ENCODE measurements around the gene ZBTB48.
A peak's percentile ranks its signal among the peaks of the same experiment; 100 is the strongest.

ZBTB48 gene

GRCh38 chr1:6614019-6614928, 34.5 kb downstream of the ZBTB48 start:
- peak; percentile 27 for DNase-seq

- DNase-seq, result peak; percentile 13
Observed at GRCh38 chr1:6614929-6615785, 35.4 kb downstream of the ZBTB48 start.

- no peak for DNase-seq
Observed at GRCh38 chr1:6619045-6619444, 39.3 kb downstream of the ZBTB48 start.

- no peak for DNase-seq
Observed at GRCh38 chr1:6621429-6622391, 41.9 kb downstream of the ZBTB48 start.

- no peak for DNase-seq
Observed at GRCh38 chr1:6622396-6623152, 42.8 kb downstream of the ZBTB48 start.

GRCh38 chr1:6623269-6623965, 43.6 kb downstream of the ZBTB48 start:
- DNase-seq, result no peak

GRCh38 chr1:6624710-6625583, 45.2 kb downstream of the ZBTB48 start, which contains the start of gene THAP3:
Gene THAP3 (plus strand): TSS chr1:6624868. CDS start chr1:6625219, 351 bp downstream.
- DNase-seq, result peak; percentile 92

GRCh38 chr1:6625584-6626149, 45.9 kb downstream of the ZBTB48 start:
- peak; percentile 45 for DNase-seq

GRCh38 chr1:6627031-6627430, 47.2 kb downstream of the ZBTB48 start:
- no peak for DNase-seq

GRCh38 chr1:6627841-6628545, 48.2 kb downstream of the ZBTB48 start:
- no peak for DNase-seq

- DNase-seq, result no peak
Observed at GRCh38 chr1:6628971-6629479, 49.2 kb downstream of the ZBTB48 start.

- DNase-seq, result no peak
Observed at GRCh38 chr1:6630027-6630426, 50.2 kb downstream of the ZBTB48 start.

GRCh38 chr1:6631058-6631457, 51.3 kb downstream of the ZBTB48 start:
- no peak for DNase-seq

GRCh38 chr1:6632588-6633514, 53.1 kb downstream of the ZBTB48 start:
- DNase-seq, result no peak

- DNase-seq, result peak; percentile 20
Observed at GRCh38 chr1:6634371-6635052, 54.7 kb downstream of the ZBTB48 start.

GRCh38 chr1:6635161-6635909, 55.5 kb downstream of the ZBTB48 start:
- DNase-seq, result no peak

Data from suppressor macrophage treated with lipopolysaccharide for 4 hours (primary cell).